Caco-2 (cell line): ENCODE results near the gene PRICKLE1. TPM values are rescaled to one million over a fixed set of nuclear protein-coding genes. Genes with fewer than 3 reads are reported as not detected.
"Not testable (repeated sequence)": the region's sequence is repeated elsewhere in the genome, so short reads cannot be mapped to it uniquely, and the experiment has no call there.

ENCODE experiments used
- BruUV-seq: library from RNA; stranded (reverse); fragments of 400-500 nt; replicated peaks from 2 replicates; lab custom pipeline; 2021; lab: Mats Ljungman, UMichigan
- CTCF ChIA-PET: fragments of 300-600 bp; sonication (Branson Sonifier 250); formaldehyde crosslinking; loops from one replicate; lab custom pipeline; 2022; ENCODE audit warnings: antibody characterized with exemption; lab: Charles Lee
- POLR2A ChIA-PET: fragments of 300-600 bp; sonication (Branson Sonifier 250); formaldehyde crosslinking; loops from one replicate; lab custom pipeline; 2022; ENCODE audit warnings: antibody characterized with exemption; lab: Charles Lee
- DNase-seq, 2 experiments: peaks; one replicate each; pipeline versions ENCODE4 v3.0.0 to v3.0.0-alpha.2; 2020 to 2022
- H3K27me3 ChIP-seq: replicated peaks from 2 replicates; pipeline ENCODE4 v1.6.0; 2011; ENCODE audit warnings: low read length; ENCODE audit not compliant: control insufficient read depth, insufficient read depth
- H3K36me3 ChIP-seq: 2 replicates; pipeline ENCODE4 v1.5.1; 2011; ENCODE audit warnings: low read length; ENCODE audit not compliant: control insufficient read depth, insufficient read depth
- H3K4me1 ChIP-seq: fragments of 250-450 bp; sonication (Bioruptor Pico); 2 replicates; pipeline ENCODE4 v1.5.1; 2020; ENCODE audit warnings: mild to moderate bottlenecking
- H3K4me3 ChIP-seq: 2 replicates; pipeline ENCODE4 v1.5.1; 2011; ENCODE audit warnings: low read depth, mild to moderate bottlenecking, control low read depth, low read length
- H3K9me3 ChIP-seq: fragments of 250-450 bp; sonication (Bioruptor Pico); 2 replicates; pipeline ENCODE4 v1.5.1; 2020; ENCODE audit warnings: mild to moderate bottlenecking, moderate library complexity
- H3K27ac Mint-ChIP-seq: one replicate; pipeline ENCODE4 v1.8.0; 2022; ENCODE audit warnings: mixed read lengths; ENCODE audit not compliant: unreplicated experiment
- H3K27me3 Mint-ChIP-seq: one replicate; pipeline ENCODE4 v1.8.0; 2022; ENCODE audit warnings: mixed read lengths; ENCODE audit not compliant: insufficient read depth, unreplicated experiment
- H3K36me3 Mint-ChIP-seq: one replicate; pipeline ENCODE4 v1.8.0; 2022; ENCODE audit warnings: mild to moderate bottlenecking, mixed read lengths; ENCODE audit not compliant: insufficient read depth, unreplicated experiment
- H3K4me1 Mint-ChIP-seq: one replicate; pipeline ENCODE4 v1.8.0; 2022; ENCODE audit warnings: low read depth, mixed read lengths; ENCODE audit not compliant: unreplicated experiment
- H3K4me3 Mint-ChIP-seq: one replicate; pipeline ENCODE4 v1.8.0; 2022; ENCODE audit warnings: mild to moderate bottlenecking, moderate library complexity, mixed read lengths; ENCODE audit not compliant: unreplicated experiment
- H3K9me3 Mint-ChIP-seq: one replicate; pipeline ENCODE4 v1.8.0; 2022; ENCODE audit warnings: mixed read lengths; ENCODE audit not compliant: unreplicated experiment
- intact Hi-C: fragments of 100-400 bp; cut with micrococcal nuclease; formaldehyde crosslinking; loops from one replicate; pipeline ENCODE4 v1.10.0; 2022; ENCODE audit not compliant: unreplicated experiment
- total RNA-seq: library from RNA; stranded (reverse); gene quantifications from 2 replicates; pipeline ENCODE4 v1.2.3, GENCODE V29; 2022
- TF ChIP-seq, protein P1 (sequence below), 2 experiments: fragments of 200-600 bp in 1 of 2; IDR thresholded peaks; 1 replicate in 1 of 2; 2 replicates in 1 of 2; pipeline versions ENCODE4 v1.5.1 to v1.8.0; 2011 to 2022; ENCODE audit warnings: antibody characterized with exemption in 1 of 2, control low read depth in 1 of 2, inconsistent platforms in 1 of 2, low read depth in 1 of 2, low read length in 1 of 2, mild to moderate bottlenecking in 1 of 2, moderate library complexity in 1 of 2; ENCODE audit not compliant: insufficient read depth in 1 of 2, severe bottlenecking in 1 of 2, unreplicated experiment in 1 of 2

PRICKLE1 gene
- total RNA-seq, 1 experiment from 2014 or later: 4.5 TPM

- intact Hi-C loops: no loop called here
- Mint-ChIP-seq H3K27me3 (peaks cover 7% of the 10 kb centered on the region), H3K4me1 (no peaks in the 10 kb centered on the region), H3K27ac (no peak overlapping the region), H3K9me3 (no peaks in the 10 kb centered on the region), H3K36me3 (no peaks in the 10 kb centered on the region), H3K4me3 (no peak overlapping the region)
- TF ChIP-seq, protein P1, sequence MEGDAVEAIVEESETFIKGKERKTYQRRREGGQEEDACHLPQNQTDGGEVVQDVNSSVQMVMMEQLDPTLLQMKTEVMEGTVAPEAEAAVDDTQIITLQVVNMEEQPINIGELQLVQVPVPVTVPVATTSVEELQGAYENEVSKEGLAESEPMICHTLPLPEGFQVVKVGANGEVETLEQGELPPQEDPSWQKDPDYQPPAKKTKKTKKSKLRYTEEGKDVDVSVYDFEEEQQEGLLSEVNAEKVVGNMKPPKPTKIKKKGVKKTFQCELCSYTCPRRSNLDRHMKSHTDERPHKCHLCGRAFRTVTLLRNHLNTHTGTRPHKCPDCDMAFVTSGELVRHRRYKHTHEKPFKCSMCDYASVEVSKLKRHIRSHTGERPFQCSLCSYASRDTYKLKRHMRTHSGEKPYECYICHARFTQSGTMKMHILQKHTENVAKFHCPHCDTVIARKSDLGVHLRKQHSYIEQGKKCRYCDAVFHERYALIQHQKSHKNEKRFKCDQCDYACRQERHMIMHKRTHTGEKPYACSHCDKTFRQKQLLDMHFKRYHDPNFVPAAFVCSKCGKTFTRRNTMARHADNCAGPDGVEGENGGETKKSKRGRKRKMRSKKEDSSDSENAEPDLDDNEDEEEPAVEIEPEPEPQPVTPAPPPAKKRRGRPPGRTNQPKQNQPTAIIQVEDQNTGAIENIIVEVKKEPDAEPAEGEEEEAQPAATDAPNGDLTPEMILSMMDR (IDR thresholded peaks at IDR 0.05; ENCODE audit: insufficient read depth in 1 of 2, low read depth in 1 of 2, low read length in 1 of 2, severe bottlenecking in 1 of 2, unreplicated experiment in 1 of 2): no peak
- Histone ChIP-seq H3K9me3 (no peaks in the 10 kb centered on the region), H3K36me3 (no peaks in the 10 kb centered on the region), H3K4me1 (no peaks in the 10 kb centered on the region), H3K4me3 (no peak overlapping the region), H3K27me3 (no peaks in the 10 kb centered on the region)
- BruUV-seq: no TSS peak
- no peak for DNase-seq
- ChIA-PET CTCF (no interaction called here), POLR2A (no interaction called here)
Observed at GRCh38 chr12:42546709-42547108, 42.8 kb downstream of the PRICKLE1 start.

DNA sequence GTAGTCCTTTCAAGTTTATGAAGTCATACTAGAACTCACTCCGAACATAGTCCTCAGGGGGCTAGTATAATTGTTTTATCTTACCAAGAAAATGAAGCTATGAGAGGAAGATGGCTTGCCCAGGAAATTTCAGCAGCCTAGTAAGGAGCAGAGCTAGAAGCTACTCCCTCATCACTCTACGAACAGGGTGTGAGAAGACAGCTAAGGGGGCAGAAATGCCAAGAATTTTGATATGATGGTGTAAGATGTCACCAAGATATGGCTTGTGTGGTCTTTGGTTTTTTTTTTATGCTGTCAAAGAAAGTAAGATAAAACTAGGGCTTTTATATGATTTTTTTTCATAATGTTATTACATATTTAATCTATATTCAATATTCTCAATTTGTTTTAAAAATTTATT is 47.6 kb downstream of the PRICKLE1 start:
- no peak overlapping the region for H3K4me3 ChIP-seq
- no peaks in the 10 kb centered on the region for H3K36me3 ChIP-seq
- TF ChIP-seq, protein P1 (IDR thresholded peaks at IDR 0.05; ENCODE audit: insufficient read depth in 1 of 2, low read depth in 1 of 2, low read length in 1 of 2, severe bottlenecking in 1 of 2, unreplicated experiment in 1 of 2): no peak
- Mint-ChIP-seq H3K27ac (no peak overlapping the region), H3K9me3 (no peaks in the 10 kb centered on the region), H3K4me1 (no peaks in the 10 kb centered on the region), H3K36me3 (no peaks in the 10 kb centered on the region), H3K27me3 (peaks cover 2% of the 10 kb centered on the region), H3K4me3 (no peak overlapping the region)
- POLR2A ChIA-PET: no interaction called here
- CTCF ChIA-PET: no interaction called here
- H3K27me3 ChIP-seq: no peaks in the 10 kb centered on the region
- H3K9me3 ChIP-seq: no peaks in the 10 kb centered on the region
- no TSS peak for BruUV-seq
- DNase-seq: no peak
- no peaks in the 10 kb centered on the region for H3K4me1 ChIP-seq
- intact Hi-C loops: no loop called here

GRCh38 chr12:42541308-42541707 is 48.2 kb downstream of the PRICKLE1 start:
- H3K4me3 ChIP-seq, POLR2A ChIA-PET, H3K9me3 Mint-ChIP-seq, intact Hi-C loops, H3K4me1 Mint-ChIP-seq, H3K27ac Mint-ChIP-seq, H3K36me3 Mint-ChIP-seq, BruUV-seq, H3K4me3 Mint-ChIP-seq, H3K27me3 ChIP-seq, H3K9me3 ChIP-seq, H3K36me3 ChIP-seq, DNase-seq, H3K27me3 Mint-ChIP-seq, H3K4me1 ChIP-seq, CTCF ChIA-PET: not testable (repeated sequence)

DNA sequence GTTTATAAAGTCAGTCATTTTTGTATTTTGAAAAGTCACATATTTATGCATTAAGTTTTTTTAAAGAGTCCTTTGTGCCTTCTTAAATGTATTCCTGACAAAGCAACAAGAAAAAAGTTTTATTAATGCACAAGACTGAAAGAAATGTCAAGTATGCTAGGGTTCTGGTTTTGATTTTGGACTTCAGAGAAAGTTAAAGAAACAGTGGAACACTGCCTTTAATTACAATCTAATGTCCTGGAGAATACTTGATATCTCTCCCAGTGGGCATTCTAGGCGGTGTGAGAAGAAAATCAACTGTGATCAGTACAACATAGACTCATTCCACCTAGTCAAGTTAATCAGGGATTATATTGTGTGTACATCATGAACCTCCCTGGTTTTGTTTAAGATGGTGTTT is 49.9 kb downstream of the PRICKLE1 start:
- Mint-ChIP-seq H3K27ac (no peak overlapping the region), H3K36me3 (no peaks in the 10 kb centered on the region), H3K4me1 (no peaks in the 10 kb centered on the region), H3K9me3 (no peaks in the 10 kb centered on the region), H3K4me3 (no peak overlapping the region), H3K27me3 (peaks cover 7% of the 10 kb centered on the region)
- DNase-seq: no peak
- H3K4me3 ChIP-seq: no peak overlapping the region
- intact Hi-C loops: no loop called here
- BruUV-seq: no TSS peak
- TF ChIP-seq, protein P1 (IDR thresholded peaks at IDR 0.05; ENCODE audit: insufficient read depth in 1 of 2, low read depth in 1 of 2, low read length in 1 of 2, severe bottlenecking in 1 of 2, unreplicated experiment in 1 of 2): no peak
- H3K27me3 ChIP-seq: no peaks in the 10 kb centered on the region
- POLR2A ChIA-PET: no interaction called here
- H3K4me1 ChIP-seq: no peaks in the 10 kb centered on the region
- CTCF ChIA-PET: no interaction called here
- no peaks in the 10 kb centered on the region for H3K36me3 ChIP-seq
- no peaks in the 10 kb centered on the region for H3K9me3 ChIP-seq
